IMR-90 (cell line): ENCODE results near the gene CD81. TPM values are rescaled to one million over a fixed set of nuclear protein-coding genes. Genes with fewer than 3 reads are reported as not detected.

Experiments used
- ATAC-seq: fragments of 200-7000 bp; cut with Tn5 transposase; 2 replicates; pipeline ENCODE4 v1.9.1; 2020; ENCODE audit warnings: low read depth, mild to moderate bottlenecking, moderate library complexity
- BruUV-seq: library from RNA; stranded (reverse); fragments of 400-500 nt; replicated peaks from 2 replicates; lab custom pipeline; 2021; lab: Mats Ljungman, UMichigan
- CTCF ChIA-PET: fragments of 300-600 bp; formaldehyde crosslinking; extraction: SDS; loops from one replicate; lab custom pipeline; 2021; ENCODE audit warnings: antibody characterized with exemption; lab: Yijun Ruan, JAX
- POLR2A ChIA-PET: fragments of 300-600 bp; sonication (Branson Sonifier 250); formaldehyde crosslinking; loops from one replicate; lab custom pipeline; 2022; ENCODE audit warnings: antibody characterized with exemption; ENCODE audit not compliant: unreplicated experiment; lab: Charles Lee
- DNase-seq: peaks from one replicate; pipeline ENCODE4 v3.0.0; 2013
- H2AFZ ChIP-seq: replicated peaks from 2 replicates; pipeline ENCODE3; 2013; ENCODE audit warnings: low read length, mild to moderate bottlenecking; ENCODE audit not compliant: poor library complexity
- H2AK5ac ChIP-seq: 2 replicates; pipeline ENCODE4 v1.6.1; 2013; ENCODE audit warnings: low read depth, low read length, inconsistent platforms
- H2AK9ac ChIP-seq: replicated peaks from 2 replicates; pipeline ENCODE3; 2013; ENCODE audit warnings: mild to moderate bottlenecking, low read depth, low read length, moderate library complexity; ENCODE audit not compliant: poor library complexity
- H2BK120ac ChIP-seq: 2 replicates; pipeline ENCODE4 v1.6.1; 2013; ENCODE audit warnings: low read depth, low read length, inconsistent platforms
- H2BK15ac ChIP-seq: 3 replicates; pipeline ENCODE4 v1.6.1; 2013; ENCODE audit warnings: low read depth, low read length, inconsistent platforms
- H2BK20ac ChIP-seq: 2 replicates; pipeline ENCODE4 v1.6.1; 2013; ENCODE audit warnings: low read depth, mild to moderate bottlenecking, inconsistent platforms, low read length, moderate library complexity
- H2BK5ac ChIP-seq: 2 replicates; pipeline ENCODE4 v1.6.1; 2013; ENCODE audit warnings: mild to moderate bottlenecking, low read depth, low read length, inconsistent platforms; ENCODE audit not compliant: poor library complexity, severe bottlenecking
- H3K14ac ChIP-seq: replicated peaks from 2 replicates; pipeline ENCODE4 v1.6.1; 2013; ENCODE audit warnings: low read depth, low read length, inconsistent platforms
- H3K18ac ChIP-seq: 2 replicates; pipeline ENCODE4 v1.6.1; 2013; ENCODE audit warnings: low read depth, low read length, control low read depth
- H3K23ac ChIP-seq: 2 replicates; pipeline ENCODE4 v1.6.1; 2013; ENCODE audit warnings: low read depth, low read length, inconsistent platforms
- H3K27ac ChIP-seq: 2 replicates; pipeline ENCODE4 v1.5.1; 2013; ENCODE audit warnings: mild to moderate bottlenecking, control low read depth, low read length; ENCODE audit not compliant: insufficient read depth
- H3K27me3 ChIP-seq: 2 replicates; pipeline ENCODE4 v1.6.1; 2013; ENCODE audit warnings: low read length; ENCODE audit not compliant: control insufficient read depth, insufficient read depth
- H3K36me3 ChIP-seq: 2 replicates; pipeline ENCODE4 v1.6.1; 2013; ENCODE audit warnings: low read length, mixed read lengths; ENCODE audit not compliant: control insufficient read depth, insufficient read depth
- H3K4ac ChIP-seq: 2 replicates; pipeline ENCODE4 v1.6.1; 2013; ENCODE audit warnings: low read depth, low read length, inconsistent platforms
- H3K4me1 ChIP-seq: 2 replicates; pipeline ENCODE4 v1.6.1; 2013; ENCODE audit warnings: low read length, mixed read lengths; ENCODE audit not compliant: control insufficient read depth, insufficient read depth
- H3K4me2 ChIP-seq: 2 replicates; pipeline ENCODE4 v1.6.1; 2013; ENCODE audit warnings: low read depth, mild to moderate bottlenecking, control low read depth, low read length, moderate library complexity
- H3K4me3 ChIP-seq: 2 replicates; pipeline ENCODE4 v1.5.1; 2013; ENCODE audit warnings: low read depth, mild to moderate bottlenecking, control low read depth, low read length, moderate library complexity; ENCODE audit not compliant: insufficient read depth
- H3K56ac ChIP-seq: 2 replicates; pipeline ENCODE4 v1.6.1; 2013; ENCODE audit warnings: low read length, inconsistent platforms; ENCODE audit not compliant: insufficient read depth; ENCODE audit errors: extremely low read depth
- H3K79me1 ChIP-seq, 2 experiments: 2 replicates each; pipeline ENCODE4 v1.6.1; 2013; ENCODE audit warnings: low read length in 2 of 2, inconsistent platforms in 1 of 2, low read depth in 1 of 2
- H3K9ac ChIP-seq: 2 replicates; pipeline ENCODE4 v1.6.1; 2013; ENCODE audit warnings: low read depth, low read length, control low read depth
- H3K9me1 ChIP-seq: 2 replicates; pipeline ENCODE4 v1.6.1; 2013; ENCODE audit warnings: low read length, inconsistent platforms; ENCODE audit not compliant: insufficient read depth
- H3K9me3 ChIP-seq: 2 replicates; pipeline ENCODE4 v1.6.1; 2013; ENCODE audit warnings: low read length; ENCODE audit not compliant: control insufficient read depth, insufficient read depth
- H4K20me1 ChIP-seq: 2 replicates; pipeline ENCODE4 v1.6.1; 2013; ENCODE audit warnings: low read length, inconsistent platforms; ENCODE audit not compliant: insufficient read depth
- H4K5ac ChIP-seq: 2 replicates; pipeline ENCODE4 v1.6.1; 2013; ENCODE audit warnings: mild to moderate bottlenecking, low read depth, low read length, control low read depth
- H4K8ac ChIP-seq, 2 experiments: 2 replicates each; pipeline ENCODE4 v1.6.1; 2013; ENCODE audit warnings: low read depth in 2 of 2, low read length in 2 of 2, control low read depth in 1 of 2, inconsistent platforms in 1 of 2
- H4K91ac ChIP-seq: 2 replicates; pipeline ENCODE4 v1.6.1; 2013; ENCODE audit warnings: low read depth, low read length, inconsistent platforms; ENCODE audit not compliant: insufficient read depth
- FOS ChIP-seq: fragments of 150-350 bp; IDR thresholded peaks from 2 replicates; pipeline ENCODE4 v1.6.1; 2016; ENCODE audit warnings: low read depth, low read length
- MAZ ChIP-seq: IDR thresholded peaks from 2 replicates; pipeline ENCODE4 v1.6.1; 2012; ENCODE audit warnings: low read depth, mild to moderate bottlenecking, low read length, improper control_type of control experiment, moderate library complexity, borderline replicate concordance
- MXI1 ChIP-seq: IDR thresholded peaks from 2 replicates; pipeline ENCODE4 v1.6.1; 2012; ENCODE audit warnings: low read depth, mild to moderate bottlenecking, low read length, moderate library complexity, borderline replicate concordance
- POLR2A ChIP-seq: IDR thresholded peaks from 2 replicates; pipeline ENCODE4 v1.6.1; 2012; ENCODE audit warnings: mild to moderate bottlenecking, low read depth, low read length
- RCOR1 ChIP-seq: IDR thresholded peaks from 2 replicates; pipeline ENCODE4 v1.6.1; 2012; ENCODE audit warnings: mild to moderate bottlenecking, low read length, improper control_type of control experiment; ENCODE audit not compliant: insufficient replicate concordance
- WGBS, 2 experiments: methylation state at CpG; one replicate each; pipeline versions ENCODE4 v1.1.5 to v1.1.7; 2013; ENCODE audit warnings: missing lambda C conversion rate in 2 of 2; ENCODE audit not compliant: insufficient read length in 1 of 2; ENCODE audit errors: extremely low coverage in 2 of 2; 5-methylcytosine and 5-hydroxymethylcytosine counted together
- dilution Hi-C: fragments of 300-500 bp; cut with HindIII; formaldehyde crosslinking; loops from one replicate; pipeline ENCODE4 v1.14.3; 2018; ENCODE audit warnings: low sequenced_read_pairs; ENCODE audit not compliant: unreplicated experiment
- in situ Hi-C: fragments of 300-500 bp; cut with MboI; formaldehyde crosslinking; loops from 3 replicates; pipeline ENCODE4 v1.14.3; 2019; ENCODE audit warnings: low sequenced_read_pairs, inconsistent platforms, mixed read lengths
- intact Hi-C: fragments of 100-400 bp; cut with micrococcal nuclease; formaldehyde crosslinking; loops from 2 replicates; pipeline ENCODE4 v1.10.0; 2022
- polyA plus RNA-seq, 3 experiments: library from polyadenylated mRNA; depleted of rRNA; stranded (reverse); fragments of >200 nt; gene quantifications; 2 replicates each; pipeline ENCODE4 v1.2.3, GENCODE V29; 2012; ENCODE audit warnings: low replicate concordance in 1 of 3
- total RNA-seq: library from RNA; depleted of rRNA; stranded (reverse); fragments of >200 nt; gene quantifications from 2 replicates; pipeline ENCODE4 v1.2.3, GENCODE V29; 2012
- TF ChIP-seq, protein P1 (sequence below): fragments of 150-350 bp; IDR thresholded peaks from 2 replicates; pipeline ENCODE4 v1.6.1; 2017; ENCODE audit warnings: mild to moderate bottlenecking, antibody characterized with exemption, low read length, low read depth

CD81 gene
- total and polyA plus RNA-seq, 2 of the 4 experiments (the other 2 are of a cell fraction), result 159 to 689 TPM

DNA sequence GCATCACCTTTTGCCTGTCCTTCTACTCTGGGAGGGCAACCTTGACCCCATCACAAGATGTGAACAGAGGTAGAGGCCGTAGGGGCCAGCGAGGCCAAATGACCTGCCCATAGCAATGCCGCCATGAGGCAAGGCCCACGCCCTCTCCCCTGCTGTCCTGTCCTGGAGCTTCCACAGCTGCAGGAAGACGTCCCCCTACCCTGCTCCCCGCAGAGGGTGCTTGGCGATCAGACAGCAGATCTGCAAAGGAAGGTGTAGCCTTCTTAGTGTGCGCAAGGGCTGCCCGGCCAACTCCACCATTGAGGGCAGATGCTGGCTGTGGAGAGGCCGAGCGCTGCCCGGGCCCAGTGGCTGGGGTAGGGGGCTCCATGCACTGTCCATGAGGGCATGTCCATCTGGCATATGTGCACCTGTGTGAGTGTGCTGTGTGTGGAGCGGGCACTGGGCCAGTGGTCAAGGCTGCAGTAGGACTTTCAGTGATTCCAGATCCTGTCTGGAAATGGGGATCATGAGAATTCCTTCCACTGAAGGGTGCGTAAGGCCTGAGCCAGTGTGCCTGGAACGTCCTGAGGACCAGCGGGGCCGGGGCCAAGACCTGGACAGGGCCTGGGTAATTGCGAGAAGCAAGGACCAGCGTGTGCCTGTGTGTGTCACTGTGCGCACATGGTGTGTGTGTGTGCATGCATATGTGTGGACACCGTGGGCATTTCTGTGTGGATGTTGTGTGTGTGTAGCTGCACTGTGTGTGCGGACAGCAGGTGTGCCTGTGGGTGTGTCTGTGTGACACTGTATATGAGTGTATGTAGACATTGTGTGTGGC lies 56.2 kb downstream of the CD81 start:
- dilution Hi-C loops, result no loop called here

More for the DNA sequence above, 56.2 kb downstream of the CD81 start:
- ChIA-PET POLR2A (no interaction called here), CTCF (no interaction called here)
- BruUV-seq, result no TSS peak
- Histone ChIP-seq H3K27me3 (peaks cover 15% of the 10 kb centered on the region), H3K79me1 (no peaks in the 10 kb centered on the region), H3K9ac (no peak overlapping the region), H2AK9ac (no peak overlapping the region), H4K5ac (no peak overlapping the region), H4K91ac (no peak overlapping the region), H3K27ac (no peak overlapping the region), H3K9me1 (no peaks in the 10 kb centered on the region), H3K4me1 (no peaks in the 10 kb centered on the region), H3K56ac (no peak overlapping the region), H2BK5ac (no peak overlapping the region), H3K4me3 (no peak overlapping the region), H2BK120ac (no peak overlapping the region), H3K18ac (no peak overlapping the region), H4K20me1 (no peaks in the 10 kb centered on the region), H2AFZ (no peak overlapping the region), H2AK5ac (no peak overlapping the region), H3K9me3 (no peaks in the 10 kb centered on the region), H3K4me2 (no peak overlapping the region), H2BK15ac (no peak overlapping the region), H4K8ac (no peak overlapping the region), H3K23ac (no peak overlapping the region), H3K36me3 (no peaks in the 10 kb centered on the region), H3K4ac (no peak overlapping the region), H2BK20ac (no peak overlapping the region), H3K14ac (no peak overlapping the region)
- ATAC-seq (no peak), DNase-seq (no peak)
- 80% methylated on average over 11 of the region's 22 CpGs; no CpG with 5 or more reads in 1 of the 2 experiments for WGBS, 2 experiments
- no peak for TF ChIP-seq MAZ
- TF ChIP-seq POLR2A, result no peak
- TF ChIP-seq, protein P1, sequence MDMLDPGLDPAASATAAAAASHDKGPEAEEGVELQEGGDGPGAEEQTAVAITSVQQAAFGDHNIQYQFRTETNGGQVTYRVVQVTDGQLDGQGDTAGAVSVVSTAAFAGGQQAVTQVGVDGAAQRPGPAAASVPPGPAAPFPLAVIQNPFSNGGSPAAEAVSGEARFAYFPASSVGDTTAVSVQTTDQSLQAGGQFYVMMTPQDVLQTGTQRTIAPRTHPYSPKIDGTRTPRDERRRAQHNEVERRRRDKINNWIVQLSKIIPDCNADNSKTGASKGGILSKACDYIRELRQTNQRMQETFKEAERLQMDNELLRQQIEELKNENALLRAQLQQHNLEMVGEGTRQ, result no peak
- no peak for TF ChIP-seq MXI1
- no peak for TF ChIP-seq FOS
- TF ChIP-seq RCOR1, result no peak
- intact Hi-C loops, result no loop called here
- in situ Hi-C loops, result loop anchor here (10.0 kb wide), 1 partner anchor 81 kb away; no protein-coding TSS in a partner anchor
